Measurements from ENCODE around the gene FBXO24. TPM values are rescaled to one million over a fixed set of nuclear protein-coding genes. Genes with fewer than 3 reads are reported as not detected.

Gene FBXO24
- total RNA-seq, 1 donor from 2014 or later: 0.52 TPM

GRCh38 chr7:100559127-100559526, 27.0 kb upstream of the FBXO24 start:
- H3K27me3 Mint-ChIP-seq (ENCODE audit: low read depth, unreplicated experiment): peaks cover 2% of the 10 kb centered on the region

DNA sequence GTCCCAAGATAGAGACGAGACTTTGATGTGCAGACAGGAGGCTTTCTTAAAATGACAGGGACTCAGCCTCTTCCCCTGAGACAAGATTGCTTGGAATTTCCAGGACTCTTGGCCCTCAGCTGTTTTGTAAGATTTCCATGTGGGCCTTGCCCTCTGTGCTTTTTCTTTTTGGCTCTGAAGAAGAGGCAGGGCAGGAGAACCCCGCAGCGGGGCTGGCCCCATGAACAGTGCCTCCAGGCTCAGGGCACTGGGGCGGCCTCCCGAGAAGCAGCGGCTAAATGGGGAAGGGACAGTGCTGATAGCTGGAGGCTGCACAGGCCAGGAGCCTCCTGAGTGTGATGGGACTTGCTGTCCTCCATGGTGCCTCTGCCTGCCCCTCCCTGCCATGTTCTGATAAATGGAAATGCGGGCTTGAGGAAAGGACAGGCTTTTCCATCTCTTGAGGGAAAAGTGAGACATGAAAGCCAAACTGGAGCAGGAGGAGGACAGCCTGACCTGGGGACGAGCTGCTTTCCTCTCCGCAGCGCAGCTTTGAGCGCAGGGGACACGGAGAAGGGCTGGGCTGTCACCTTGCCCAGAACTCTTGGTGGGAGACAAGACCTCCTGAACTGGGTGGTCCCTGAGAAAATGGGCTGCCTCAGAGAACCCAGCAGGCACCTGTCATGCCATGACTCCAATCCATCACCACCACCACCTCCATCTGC, 24.5 kb upstream of the FBXO24 start:
- no peaks in the 10 kb centered on the region for H3K9me3 Mint-ChIP-seq (ENCODE audit: unreplicated experiment)
- Histone ChIP-seq H3K36me3 (ENCODE audit: insufficient read depth, low read length) (no peaks in the 10 kb centered on the region), H3K27me3 (ENCODE audit: insufficient read depth, low read length) (no peaks in the 10 kb centered on the region), H3K9ac (ENCODE audit: low read length) (no peak overlapping the region), H4K20me1 (ENCODE audit: insufficient read depth, low read length) (no peaks in the 10 kb centered on the region), H3K4me2 (ENCODE audit: low read length) (no peak overlapping the region), H3K4me3 (ENCODE audit: insufficient read depth, low read depth, low read length) (no peak overlapping the region), H3K4me1 (ENCODE audit: insufficient read depth, low read length) (no peaks in the 10 kb centered on the region), H3K27ac (ENCODE audit: low read depth, low read length) (no peak overlapping the region), H2AFZ (ENCODE audit: low read depth, low read length) (no peak overlapping the region), H3K9me3 (ENCODE audit: insufficient read depth, low read depth, low read length) (no peaks in the 10 kb centered on the region), H3K79me2 (ENCODE audit: insufficient read depth, low read length) (no peaks in the 10 kb centered on the region)
- FAIRE-seq (no peak), DNase-seq (ENCODE audit: low read depth) (no peak)
- peaks cover 2% of the 10 kb centered on the region for H3K27me3 Mint-ChIP-seq (ENCODE audit: low read depth, unreplicated experiment)
- peaks cover 2% of the 10 kb centered on the region for H3K36me3 Mint-ChIP-seq (ENCODE audit: low read depth, unreplicated experiment)
- no peak overlapping the region for H3K4me3 Mint-ChIP-seq (ENCODE audit: unreplicated experiment)
- H3K4me1 Mint-ChIP-seq (ENCODE audit: low read depth, unreplicated experiment): no peaks in the 10 kb centered on the region
- TF ChIP-seq CTCF (IDR thresholded peaks at IDR 0.05; ENCODE audit: insufficient read depth, low read depth, low read length): no peak
- TF ChIP-seq EZH2 (IDR thresholded peaks at IDR 0.05; ENCODE audit: insufficient read depth, low read length): no peak
- no peak overlapping the region for H3K27ac Mint-ChIP-seq (ENCODE audit: unreplicated experiment)

More at GRCh38 chr7:100559127-100559526, 27.0 kb upstream of the FBXO24 start:
- no peaks in the 10 kb centered on the region for H3K79me2 ChIP-seq (ENCODE audit: insufficient read depth, low read length)
- no peak overlapping the region for H2AFZ ChIP-seq (ENCODE audit: low read depth, low read length)
- H3K9me3 ChIP-seq (ENCODE audit: insufficient read depth, low read depth, low read length): no peaks in the 10 kb centered on the region
- DNase-seq (ENCODE audit: low read depth) (no peak), FAIRE-seq (no peak)
- no peaks in the 10 kb centered on the region for H3K27me3 ChIP-seq (ENCODE audit: insufficient read depth, low read length)
- no peaks in the 10 kb centered on the region for H3K4me1 ChIP-seq (ENCODE audit: insufficient read depth, low read length)
- H3K27ac ChIP-seq (ENCODE audit: low read depth, low read length): no peak overlapping the region
- no peak for TF ChIP-seq EZH2 (IDR thresholded peaks at IDR 0.05; ENCODE audit: insufficient read depth, low read length)
- TF ChIP-seq CTCF (IDR thresholded peaks at IDR 0.05; ENCODE audit: insufficient read depth, low read depth, low read length): no peak
- Mint-ChIP-seq H3K9me3 (ENCODE audit: unreplicated experiment) (no peaks in the 10 kb centered on the region), H3K36me3 (ENCODE audit: low read depth, unreplicated experiment) (peaks cover 7% of the 10 kb centered on the region), H3K4me1 (ENCODE audit: low read depth, unreplicated experiment) (no peaks in the 10 kb centered on the region), H3K27ac (ENCODE audit: unreplicated experiment) (no peak overlapping the region), H3K4me3 (ENCODE audit: unreplicated experiment) (no peak overlapping the region)
- no peak overlapping the region for H3K9ac ChIP-seq (ENCODE audit: low read length)
- H4K20me1 ChIP-seq (ENCODE audit: insufficient read depth, low read length): no peaks in the 10 kb centered on the region
- H3K4me2 ChIP-seq (ENCODE audit: low read length): no peak overlapping the region
- H3K4me3 ChIP-seq (ENCODE audit: insufficient read depth, low read depth, low read length): no peak overlapping the region
- peaks cover 2% of the 10 kb centered on the region for H3K36me3 ChIP-seq (ENCODE audit: insufficient read depth, low read length)
